NCI-H82 treated with DMSO at 0.1 percent for 48 hours (cell line): ENCODE measurements around the gene ZBTB40.

Experiments
- DNase-seq: peaks from one replicate; lab custom pipeline; 2025; ENCODE audit not compliant: unreplicated experiment; lab: John Stamatoyannopoulos, UW

The ZBTB40 gene

GRCh38 chr1:22503721-22504410 lies 52.2 kb downstream of the ZBTB40 start:
- DNase-seq, result no peak

- DNase-seq, result no peak
These were observed 54.6 kb downstream of the ZBTB40 start for GRCh38 chr1:22506130-22506692.

- peak; percentile 73 for DNase-seq
These were observed 55.9 kb downstream of the ZBTB40 start for GRCh38 chr1:22507587-22507986.

- no peak for DNase-seq
These were observed 56.7 kb downstream of the ZBTB40 start for GRCh38 chr1:22508329-22508728.

- DNase-seq, result no peak
These were observed 57.3 kb downstream of the ZBTB40 start for GRCh38 chr1:22508991-22509390.

- DNase-seq, result no peak
These were observed 58.2 kb downstream of the ZBTB40 start for GRCh38 chr1:22509815-22510214.

- DNase-seq, result no peak
These were observed 61.2 kb downstream of the ZBTB40 start for GRCh38 chr1:22512873-22513272.

- DNase-seq, result no peak
These were observed 65.4 kb downstream of the ZBTB40 start for GRCh38 chr1:22516906-22517571.

- no peak for DNase-seq
These were observed 66.3 kb downstream of the ZBTB40 start for GRCh38 chr1:22517956-22518355.

GRCh38 chr1:22518379-22518778 lies 66.7 kb downstream of the ZBTB40 start:
- DNase-seq, result no peak

- no peak for DNase-seq
These were observed 69.2 kb downstream of the ZBTB40 start for GRCh38 chr1:22520871-22521270.

- DNase-seq, result no peak
These were observed 70.0 kb downstream of the ZBTB40 start for GRCh38 chr1:22521692-22522091.

- DNase-seq, result no peak
These were observed 70.6 kb downstream of the ZBTB40 start for GRCh38 chr1:22522221-22522743.

GRCh38 chr1:22524481-22524880 lies 72.8 kb downstream of the ZBTB40 start:
- no peak for DNase-seq

- no peak for DNase-seq
These were observed 73.6 kb downstream of the ZBTB40 start for GRCh38 chr1:22525211-22525610.

GRCh38 chr1:22525646-22526045 lies 74.0 kb downstream of the ZBTB40 start:
- no peak for DNase-seq

- DNase-seq, result no peak
These were observed 74.4 kb downstream of the ZBTB40 start for GRCh38 chr1:22526098-22526497.

- no peak for DNase-seq
These were observed 75.0 kb downstream of the ZBTB40 start for GRCh38 chr1:22526677-22527076.

GRCh38 chr1:22527122-22527521 lies 75.5 kb downstream of the ZBTB40 start:
- DNase-seq, result no peak

GRCh38 chr1:22527555-22528296 lies 76.1 kb downstream of the ZBTB40 start:
- DNase-seq, result peak; percentile 31

- DNase-seq, result no peak
These were observed 76.8 kb downstream of the ZBTB40 start for GRCh38 chr1:22528451-22528850.
